ENCODE data around the gene RAB3GAP1.
"Not testable (repeated sequence)": the region's sequence is repeated elsewhere in the genome, so short reads cannot be mapped to it uniquely, and the experiment has no call there.

Gene RAB3GAP1

GRCh38 chr2:135099802-135100483 is 47.9 kb downstream of the RAB3GAP1 start:
- TF ChIP-seq CTCF (IDR thresholded peaks at IDR 0.05; ENCODE audit: low read depth, low read length, missing control alignments), result no peak
- no peak overlapping the region for H3K4me3 ChIP-seq (ENCODE audit: low read depth, low read length)
- DNase-seq (ENCODE audit: low read depth), result no peak

- no peak for TF ChIP-seq CTCF (IDR thresholded peaks at IDR 0.05; ENCODE audit: low read depth, low read length, missing control alignments)
- H3K4me3 ChIP-seq (ENCODE audit: low read depth, low read length), result no peak overlapping the region
- DNase-seq (ENCODE audit: low read depth), result no peak
Observed at GRCh38 chr2:135103843-135104242, 51.8 kb downstream of the RAB3GAP1 start.

- H3K4me3 ChIP-seq (ENCODE audit: low read depth, low read length); DNase-seq (ENCODE audit: low read depth): not testable (repeated sequence)
Observed at GRCh38 chr2:135105513-135106316, 53.6 kb downstream of the RAB3GAP1 start.

GRCh38 chr2:135113322-135113721 is 61.2 kb downstream of the RAB3GAP1 start:
- no peak for TF ChIP-seq CTCF (IDR thresholded peaks at IDR 0.05; ENCODE audit: low read depth, low read length, missing control alignments)
- no peak overlapping the region for H3K4me3 ChIP-seq (ENCODE audit: low read depth, low read length)
- DNase-seq (ENCODE audit: low read depth), result no peak

GRCh38 chr2:135119582-135119981 is 67.5 kb downstream of the RAB3GAP1 start:
- no peak overlapping the region for H3K4me3 ChIP-seq (ENCODE audit: low read depth, low read length)
- DNase-seq (ENCODE audit: low read depth), result no peak
- no peak for TF ChIP-seq CTCF (IDR thresholded peaks at IDR 0.05; ENCODE audit: low read depth, low read length, missing control alignments)

- DNase-seq (ENCODE audit: low read depth), result no peak
- H3K4me3 ChIP-seq (ENCODE audit: low read depth, low read length), result no peak overlapping the region
- TF ChIP-seq CTCF (IDR thresholded peaks at IDR 0.05; ENCODE audit: low read depth, low read length, missing control alignments), result no peak
Observed at GRCh38 chr2:135121016-135121657, 69.0 kb downstream of the RAB3GAP1 start.

GRCh38 chr2:135121658-135122039 is 69.6 kb downstream of the RAB3GAP1 start:
- not testable (repeated sequence) for H3K4me3 ChIP-seq (ENCODE audit: low read depth, low read length); DNase-seq (ENCODE audit: low read depth)
